Right lobe of liver (tissue), 6 donors: ENCODE measurements around the gene SAMD11. TPM values are rescaled to one million over a fixed set of nuclear protein-coding genes. Genes with fewer than 3 reads are reported as not detected.
A peak's percentile ranks its signal among the peaks of the same experiment; 100 is the strongest.

Source experiments
- ATAC-seq, 4 donors: fragments of 200-7000 bp; cut with Tn5 transposase; one replicate each; pipeline ENCODE4 v1.9.1; 2020; ENCODE audit warnings: mild to moderate bottlenecking in 4 of 4, moderate library complexity in 4 of 4
- DNase-seq, 3 donors: peaks; one replicate each; pipeline ENCODE4 v3.0.0-alpha.2; 2020
- H3K27ac ChIP-seq, 3 donors: fragments of 200-600 bp; one replicate each; pipeline ENCODE4 v1.8.0; 2022
- H3K27me3 ChIP-seq, 2 donors: fragments of 200-600 bp; one replicate each; pipeline ENCODE4 v1.8.0; 2022
- H3K36me3 ChIP-seq, 4 donors: fragments of 200-600 bp; sonication (generic) in 1 of 4; one replicate each; pipeline versions ENCODE4 v1.5.1 to v1.8.0; 2017 to 2022; ENCODE audit warnings: control low read depth in 1 of 4
- H3K4me1 ChIP-seq, 4 donors: fragments of 200-600 bp; sonication (generic) in 1 of 4; one replicate each; pipeline versions ENCODE4 v1.5.1 to v1.8.0; 2017 to 2022; ENCODE audit warnings: control low read depth in 1 of 4
- H3K4me3 ChIP-seq, 3 donors: fragments of 200-600 bp; one replicate each; pipeline ENCODE4 v1.8.0; 2022
- H3K9me3 ChIP-seq, 4 donors: fragments of 200-600 bp; sonication (generic) in 1 of 4; one replicate each; pipeline versions ENCODE4 v1.5.1 to v1.8.0; 2017 to 2022; ENCODE audit warnings: control low read depth in 1 of 4
- CTCF ChIP-seq, 4 donors: fragments of 200-600 bp in 3 of 4; fragments of 450-650 bp in 1 of 4; IDR thresholded peaks; one replicate each; pipeline versions ENCODE4 v1.5.1 to v1.8.0; 2016 to 2022; ENCODE audit warnings: antibody characterized with exemption in 4 of 4, mild to moderate bottlenecking in 2 of 4
- POLR2A ChIP-seq: fragments of 450-650 bp; IDR thresholded peaks from one replicate; pipeline ENCODE4 v1.6.1; 2017; ENCODE audit warnings: antibody characterized with exemption, mild to moderate bottlenecking
- WGBS: methylation state at CpG from one replicate; pipeline ENCODE4 v1.1.6; 2018; ENCODE audit warnings: low coverage, low lambda C conversion rate; ENCODE audit not compliant: insufficient coverage; ENCODE audit errors: missing lambda C conversion rate; 5-methylcytosine and 5-hydroxymethylcytosine counted together
- intact Hi-C, 2 donors: fragments of 100-400 bp; cut with DNase I; formaldehyde crosslinking; loops; one replicate each; pipeline versions ENCODE4 v1.11.2 to v1.14.1; 2022
- total RNA-seq, 6 experiments: library from RNA; depleted of rRNA in 2 of 6; stranded (reverse); fragments of >200 nt in 2 of 6; fragmentation: NEBNext Ultra II Directional in 3 of 6; extraction: Animal tissue kit (Norgen Biotek cat#: 25700) in 3 of 6; gene quantifications; one replicate each; pipeline versions ENCODE4 v1.1.0 to v1.2.4, GENCODE V29; 2016 to 2023
- donor health status: DM: no; HTN: yes; CAD: no.
- donor health status: DM: no; HTN: no; CAD: no.
- donor health status: DM: no; HTN: no; CAD: no.
- donor health status: DM: no; HTN: yes; CAD: no.
- donor health status: DM: no; HTN: yes; CAD: no.

SAMD11 gene
- total RNA-seq, 6 experiments from 2014 or later: 2.1 to 4.3 (median 3.7) TPM

GRCh38 chr1:939511-940106 lies 15.9 kb downstream of the SAMD11 start:
- Histone ChIP-seq H3K27ac (no peak overlapping the region), H3K36me3 (no peaks in the 10 kb centered on the region), H3K4me3 (no peak overlapping the region), H3K27me3 (peaks cover 0 to 16% of the 10 kb centered on the region in 2 donors), H3K9me3 (no peaks in the 10 kb centered on the region), H3K4me1 (peaks cover 0 to 24% (median 6%) of the 10 kb centered on the region in 4 donors)
- no peak for DNase-seq
- no CpG with 5 or more reads among the region's 21 CpGs for WGBS
- TF ChIP-seq POLR2A (no peak), CTCF (IDR thresholded peaks at IDR 0.05) (no peak)
- ATAC-seq: no peak
- intact Hi-C loops: no loop called here

DNA sequence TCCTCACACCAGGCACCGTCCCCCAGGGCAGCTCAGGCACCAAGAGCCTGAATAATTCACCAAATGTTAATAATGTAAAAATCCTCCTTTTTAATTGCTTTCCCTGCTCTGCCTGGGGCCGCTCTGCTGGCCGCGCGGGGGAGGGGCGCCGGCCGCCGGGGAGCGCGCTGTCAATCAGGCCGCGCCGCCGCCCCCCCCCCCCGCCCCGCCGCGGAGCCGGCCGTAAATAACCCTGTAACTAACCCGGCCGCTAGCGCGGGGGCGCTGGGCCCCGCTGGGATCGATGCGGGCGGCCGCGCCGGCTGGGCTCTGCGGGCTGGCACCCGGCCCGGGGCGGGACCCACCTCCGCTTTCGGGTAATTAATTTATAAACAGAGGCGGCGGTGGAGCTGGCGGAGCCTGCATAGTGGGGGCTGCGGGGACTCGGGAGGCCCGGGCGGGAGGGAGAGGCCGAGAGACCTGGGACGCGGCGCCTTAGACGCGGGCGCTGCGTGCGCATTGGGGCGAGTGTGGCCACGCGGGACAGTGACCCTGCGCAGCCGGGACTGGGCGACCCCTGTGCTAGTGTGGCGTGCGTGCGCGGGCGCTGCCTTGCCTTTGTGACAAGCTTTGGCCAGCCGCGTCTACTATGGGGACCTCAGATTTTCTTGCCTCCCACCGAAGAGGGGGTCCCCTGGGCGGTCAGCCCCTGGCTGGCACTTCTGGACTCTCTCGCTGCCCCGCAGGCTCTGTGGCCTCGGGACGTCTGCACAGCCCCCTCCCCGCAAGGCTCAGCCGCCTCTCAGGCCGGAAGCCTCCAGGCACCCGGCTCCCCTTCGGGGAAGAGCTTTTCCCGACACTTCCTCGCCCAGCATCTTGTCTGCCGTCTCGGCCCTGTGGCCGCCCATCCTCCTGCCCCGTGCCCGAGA lies 16.6 kb downstream of the SAMD11 start:
- H3K27ac ChIP-seq: peak overlapping the region in 1 of 3 donors; percentile 60
- intact Hi-C loops: no loop called here
- DNase-seq (peak in 1 of 3 donors; percentile 66), ATAC-seq (peak; percentile 1 to 26 (median 16))
- peak overlapping the region in 2 of 3 donors; percentile 9 to 26 for H3K4me3 ChIP-seq
- H3K4me1 ChIP-seq: peaks cover 0 to 22% (median 6%) of the 10 kb centered on the region in 4 donors
- H3K36me3 ChIP-seq: no peaks in the 10 kb centered on the region
- TF ChIP-seq CTCF (IDR thresholded peaks at IDR 0.05): no peak
- no peak for TF ChIP-seq POLR2A
- peaks cover 0 to 16% of the 10 kb centered on the region in 2 donors for H3K27me3 ChIP-seq
- H3K9me3 ChIP-seq: no peaks in the 10 kb centered on the region
- 0% methylated on average over 1 of the region's 86 CpGs for WGBS

- H3K27ac ChIP-seq: peak overlapping the region in 1 of 3 donors; percentile 60
- WGBS: 0% methylated on average over 13 of the region's 36 CpGs
- no peak for DNase-seq
- ATAC-seq: peak in 1 of 4 donors; percentile 2
- H3K4me3 ChIP-seq: peak overlapping the region in 2 of 3 donors; percentile 26 to 30
- no peak for TF ChIP-seq CTCF (IDR thresholded peaks at IDR 0.05)
- TF ChIP-seq POLR2A: no peak
- peaks cover 0 to 18% (median 6%) of the 10 kb centered on the region in 4 donors for H3K4me1 ChIP-seq
- no peaks in the 10 kb centered on the region for H3K9me3 ChIP-seq
- H3K27me3 ChIP-seq: peaks cover 0 to 16% of the 10 kb centered on the region in 2 donors
- intact Hi-C loops: no loop called here
- H3K36me3 ChIP-seq: no peaks in the 10 kb centered on the region
Measured at GRCh38 chr1:941015-941587, 17.4 kb downstream of the SAMD11 start.

DNA sequence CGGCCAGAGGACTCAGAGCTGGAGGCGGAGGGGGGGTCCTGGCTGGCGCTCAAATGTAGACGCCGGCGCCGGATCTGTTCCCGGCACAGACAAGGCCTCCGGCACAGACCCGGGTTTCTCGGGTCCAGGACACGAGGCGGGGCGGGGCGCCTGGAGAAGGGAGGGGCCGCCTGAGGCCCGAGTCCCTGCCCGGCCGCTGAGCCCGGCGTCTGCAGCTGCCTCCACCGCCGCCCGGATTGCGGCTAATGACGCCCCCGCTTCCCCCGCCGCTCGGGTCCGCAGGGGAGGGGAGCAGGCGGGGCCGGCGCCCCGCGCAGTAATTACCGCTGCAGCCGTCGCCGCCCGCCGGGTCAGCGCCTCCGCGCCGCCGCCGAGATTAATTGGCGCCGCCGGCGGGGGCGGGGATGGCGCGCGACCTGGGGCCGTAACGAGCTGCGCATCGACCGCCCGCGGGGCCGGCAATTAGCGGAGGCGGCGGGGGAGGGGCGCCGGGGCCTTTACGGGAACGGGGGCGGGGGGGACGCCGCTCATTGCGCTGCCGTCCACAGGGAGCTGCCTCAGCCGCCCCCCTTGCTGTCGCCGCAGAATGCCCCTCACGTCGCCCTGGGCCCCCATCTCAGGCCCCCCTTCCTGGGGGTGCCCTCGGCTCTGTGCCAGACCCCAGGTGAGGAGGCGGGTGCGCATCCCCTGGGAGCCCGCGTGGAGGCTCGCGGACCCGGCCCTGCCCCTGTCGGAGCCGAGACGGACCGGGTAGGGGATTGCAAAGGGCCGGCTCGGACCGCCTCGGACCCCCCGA lies 18.1 kb downstream of the SAMD11 start:
- intact Hi-C loops: no loop called here
- no peaks in the 10 kb centered on the region for H3K36me3 ChIP-seq
- peak; percentile 48 to 53 (median 51) for ATAC-seq
- 0% methylated on average over 27 of the region's 98 CpGs for WGBS
- DNase-seq: peak in 2 of 3 donors; percentile 69 to 76
- H3K27me3 ChIP-seq: peaks cover 0 to 16% of the 10 kb centered on the region in 2 donors
- H3K27ac ChIP-seq: peak overlapping the region in 1 of 3 donors; percentile 60
- TF ChIP-seq POLR2A (no peak), CTCF (IDR thresholded peaks at IDR 0.05) (no peak)
- peak overlapping the region; percentile 21 to 30 (median 27) for H3K4me3 ChIP-seq
- H3K9me3 ChIP-seq: no peaks in the 10 kb centered on the region
- H3K4me1 ChIP-seq: peaks cover 0 to 18% (median 6%) of the 10 kb centered on the region in 4 donors
